22Rv1 (cell line): ENCODE measurements around the gene C19orf67.

ENCODE experiments used
- CTCF ChIP-seq: fragments of 450-650 bp; IDR thresholded peaks from 2 replicates; pipeline ENCODE4 v1.5.1; 2017; ENCODE audit warnings: mild to moderate bottlenecking
- ZFX ChIP-seq: fragments of 450-650 bp; IDR thresholded peaks from 2 replicates; pipeline ENCODE4 v1.6.1; 2017; ENCODE audit warnings: antibody characterized with exemption, borderline replicate concordance

GRCh38 chr19:14094854-14095253 lies 9.3 kb upstream of the C19orf67 start:
- TF ChIP-seq CTCF, result no peak
- TF ChIP-seq ZFX, result no peak
